Ureter (tissue), 1 donor: ENCODE results near the gene HIPK3. TPM values are rescaled to one million over a fixed set of nuclear protein-coding genes. Genes with fewer than 3 reads are reported as not detected.
"Not testable (repeated sequence)": the region's sequence is repeated elsewhere in the genome, so short reads cannot be mapped to it uniquely, and the experiment has no call there.

Source experiments
- DNase-seq: peaks from one replicate; pipeline ENCODE4 v3.0.0-alpha.2; 2020; ENCODE audit warnings: low spot score
- total RNA-seq: library from RNA; stranded (reverse); gene quantifications from one replicate; pipeline ENCODE4 v1.2.4, GENCODE V29; 2023
- donor health status: DM: yes; HTN: yes; CAD: no.

Gene HIPK3
- total RNA-seq = 160 TPM

- DNase-seq = peak; percentile 86
These were observed at the start of gene HIPK3 for GRCh38 chr11:33257160-33257896. HIPK3 (plus strand) TSS chr11:33257381.

GRCh38 chr11:33207408-33207985 is 49.7 kb upstream of the HIPK3 start:
- no peak for DNase-seq

DNA sequence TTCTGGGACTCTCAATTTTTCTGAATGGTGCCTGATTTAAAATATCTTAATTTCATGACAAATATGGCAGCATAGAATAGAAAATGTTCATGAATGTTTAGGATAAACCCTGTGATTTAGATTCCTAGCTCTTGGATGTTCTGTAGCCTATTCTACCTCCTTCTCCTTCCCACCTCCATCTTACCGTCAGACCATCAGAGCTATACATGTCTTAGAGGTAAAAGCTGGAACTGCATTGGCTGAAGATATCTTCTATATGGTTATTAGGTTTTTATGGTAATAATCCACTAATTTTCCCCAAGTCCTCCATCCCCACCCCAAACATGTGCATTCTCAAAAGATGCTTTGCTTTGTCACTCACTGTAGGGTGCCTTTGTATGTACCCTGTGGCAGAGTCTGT is 49.0 kb upstream of the HIPK3 start:
- DNase-seq = no peak

DNA sequence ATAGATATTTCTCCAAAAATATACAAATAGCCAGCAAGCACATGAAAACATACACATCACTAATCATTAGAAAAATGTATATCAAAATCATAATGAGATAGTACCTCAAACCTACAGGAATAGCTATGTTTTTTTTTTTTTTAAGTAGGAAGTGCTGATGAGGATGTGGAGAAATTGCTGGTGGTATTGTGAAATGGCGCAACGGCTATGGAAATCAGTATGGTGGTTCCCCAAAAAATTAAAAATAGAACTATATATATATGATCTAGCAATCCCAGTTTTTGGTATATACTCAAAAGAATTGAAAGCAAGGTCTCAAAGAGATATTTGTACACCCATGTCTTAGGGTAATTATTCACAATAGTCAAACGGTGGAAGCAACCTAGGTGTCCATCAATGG is 46.0 kb upstream of the HIPK3 start:
- no peak for DNase-seq

- DNase-seq = no peak
These were observed 45.6 kb upstream of the HIPK3 start for GRCh38 chr11:33211580-33211979.

GRCh38 chr11:33214187-33214586 is 43.0 kb upstream of the HIPK3 start:
- no peak for DNase-seq

GRCh38 chr11:33214767-33215166 is 42.4 kb upstream of the HIPK3 start:
- DNase-seq = no peak

DNA sequence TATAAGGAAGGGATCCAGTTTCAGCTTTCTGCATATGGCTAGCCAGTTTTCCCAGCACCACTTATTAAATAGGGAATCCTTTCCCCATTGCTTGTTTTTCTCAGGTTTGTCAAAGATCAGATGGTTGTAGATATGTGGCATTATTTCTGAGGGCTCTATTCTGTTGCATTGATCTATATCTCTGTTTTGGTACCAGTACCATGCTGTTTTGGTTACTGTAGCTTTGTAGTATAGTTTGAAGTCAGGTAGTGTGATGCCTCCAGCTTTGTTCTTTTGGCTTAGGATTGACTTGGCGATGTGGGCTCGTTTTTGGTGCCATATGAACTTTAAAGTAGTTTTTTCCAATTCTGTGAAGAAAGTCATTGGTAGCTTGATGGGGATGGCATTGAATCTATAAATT is 40.5 kb upstream of the HIPK3 start:
- not testable (repeated sequence) for DNase-seq

- DNase-seq = no peak
These were observed 35.0 kb upstream of the HIPK3 start for GRCh38 chr11:33222052-33222750.

- no peak for DNase-seq
These were observed 31.8 kb upstream of the HIPK3 start for GRCh38 chr11:33225371-33225770.

DNA sequence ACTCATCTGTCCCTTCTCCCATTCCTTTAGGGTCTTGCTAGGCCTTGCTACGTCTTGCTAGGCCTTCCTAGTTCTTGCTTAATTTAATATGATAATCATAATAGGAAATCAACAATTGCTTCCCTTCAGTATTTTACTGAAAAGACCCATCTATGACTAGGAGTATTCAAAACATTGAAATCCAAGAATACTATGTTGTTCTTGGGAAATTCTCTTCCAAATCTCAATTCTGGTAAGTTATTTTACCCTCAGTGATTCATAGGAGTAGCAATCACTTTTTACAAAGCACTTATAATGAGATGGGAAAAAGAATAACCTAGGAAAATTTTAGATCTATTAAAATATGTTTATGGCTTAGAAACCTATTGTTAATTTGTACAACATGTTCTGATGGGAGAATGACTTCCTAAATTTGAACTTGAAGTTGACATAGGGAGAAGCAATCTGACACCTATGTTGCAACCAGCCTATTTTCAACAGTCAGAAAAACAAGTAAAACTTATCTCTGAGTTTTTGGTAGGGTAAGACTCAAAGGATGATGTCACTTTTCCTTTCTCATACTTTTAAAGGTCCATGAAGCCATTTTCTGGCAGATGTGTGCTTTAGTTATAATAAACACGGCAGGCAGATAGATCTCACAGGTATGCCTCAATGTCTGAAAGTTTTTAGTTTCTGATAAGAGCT is 29.5 kb upstream of the HIPK3 start:
- DNase-seq = no peak

GRCh38 chr11:33234397-33235190 is 22.6 kb upstream of the HIPK3 start:
- no peak for DNase-seq

DNA sequence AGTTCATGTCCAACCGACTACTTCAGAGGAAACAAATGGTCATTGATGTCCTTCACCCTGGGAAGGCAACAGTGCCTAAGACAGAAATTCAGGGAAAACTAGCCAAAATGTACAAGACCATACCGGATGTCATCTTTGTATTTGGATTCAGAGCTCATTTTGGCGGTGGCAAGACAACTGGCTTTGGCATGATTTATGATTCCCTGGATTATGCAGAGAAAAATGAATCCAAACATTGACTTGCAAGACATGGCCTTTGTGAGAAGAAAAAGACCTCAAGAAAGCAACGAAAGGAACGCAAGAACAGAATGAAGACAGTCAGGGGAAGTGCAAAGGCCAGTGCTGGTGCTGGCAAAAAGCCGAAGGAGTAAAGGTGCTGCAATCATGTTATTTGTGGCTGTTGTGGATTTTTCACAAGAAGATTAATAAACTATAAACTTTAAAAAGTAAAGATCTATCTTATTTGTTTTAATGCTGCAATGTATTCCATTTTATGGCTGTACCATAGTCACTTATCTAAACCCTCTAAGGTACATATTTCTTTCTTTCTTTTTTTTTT is 20.1 kb upstream of the HIPK3 start:
- no peak for DNase-seq

DNA sequence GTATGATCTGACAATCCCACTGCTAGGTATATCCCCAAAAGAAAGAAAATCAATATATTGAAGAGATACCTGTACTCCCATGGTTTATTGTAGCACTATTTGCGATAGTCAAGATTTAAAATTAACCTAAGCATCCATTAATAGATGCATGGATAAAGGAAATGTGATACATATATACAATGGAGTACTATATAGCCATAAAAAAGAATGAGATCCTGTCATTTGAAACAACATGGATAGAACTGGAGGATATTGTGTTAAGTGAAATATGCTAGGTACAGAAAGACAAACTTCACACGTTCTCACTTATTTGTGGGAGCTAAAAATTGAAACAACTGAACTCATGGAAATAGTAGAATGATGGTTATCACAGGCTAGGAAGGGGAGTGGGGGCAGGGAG is 14.6 kb upstream of the HIPK3 start:
- DNase-seq = no peak

DNA sequence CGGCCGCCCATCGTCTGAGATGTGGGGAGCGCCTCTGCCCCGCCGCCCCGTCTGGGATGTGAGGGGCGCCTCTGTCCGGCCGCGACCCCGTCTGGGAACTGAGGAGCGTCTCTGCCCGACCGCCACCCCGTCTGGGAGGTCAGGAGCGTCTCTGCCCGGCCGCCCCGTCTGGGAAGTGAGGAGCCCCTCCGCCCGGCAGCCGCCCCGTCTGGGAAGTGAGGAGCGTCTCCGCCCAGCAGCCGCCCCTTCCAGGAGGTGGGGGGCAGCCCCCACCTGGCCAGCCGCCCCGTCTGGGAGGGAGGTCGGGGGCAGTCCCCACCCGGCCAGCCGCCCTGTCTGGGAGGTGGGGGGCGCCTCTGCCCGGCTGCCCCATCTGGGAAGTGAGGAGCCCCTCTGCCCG is 13.5 kb upstream of the HIPK3 start:
- DNase-seq = not testable (repeated sequence)

DNA sequence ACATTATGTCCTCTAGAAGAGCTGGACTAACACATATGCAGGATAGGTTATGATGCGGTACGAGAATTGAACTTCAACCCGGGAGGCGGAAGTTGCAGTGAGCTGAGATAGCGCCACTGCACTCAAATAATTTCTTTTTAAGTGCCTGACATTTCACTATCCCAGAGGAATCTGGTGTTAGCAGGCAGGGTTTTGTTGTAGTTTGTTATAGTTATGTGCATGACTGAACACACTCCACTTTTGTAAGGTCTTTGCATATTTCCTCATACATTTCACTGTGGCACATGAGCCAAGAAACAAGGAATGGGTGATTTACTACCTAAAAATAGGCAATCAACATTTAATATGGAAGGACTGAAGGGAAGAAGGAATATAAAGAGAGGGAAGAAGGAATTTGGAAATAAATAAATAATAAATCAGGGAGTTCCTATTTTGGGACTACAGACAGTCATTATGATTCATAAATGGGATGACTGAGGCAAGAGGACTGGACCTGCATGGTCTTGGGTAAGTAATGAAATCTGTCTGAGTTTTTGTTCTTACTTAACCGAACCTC is 8.7 kb upstream of the HIPK3 start:
- DNase-seq = no peak

DNA sequence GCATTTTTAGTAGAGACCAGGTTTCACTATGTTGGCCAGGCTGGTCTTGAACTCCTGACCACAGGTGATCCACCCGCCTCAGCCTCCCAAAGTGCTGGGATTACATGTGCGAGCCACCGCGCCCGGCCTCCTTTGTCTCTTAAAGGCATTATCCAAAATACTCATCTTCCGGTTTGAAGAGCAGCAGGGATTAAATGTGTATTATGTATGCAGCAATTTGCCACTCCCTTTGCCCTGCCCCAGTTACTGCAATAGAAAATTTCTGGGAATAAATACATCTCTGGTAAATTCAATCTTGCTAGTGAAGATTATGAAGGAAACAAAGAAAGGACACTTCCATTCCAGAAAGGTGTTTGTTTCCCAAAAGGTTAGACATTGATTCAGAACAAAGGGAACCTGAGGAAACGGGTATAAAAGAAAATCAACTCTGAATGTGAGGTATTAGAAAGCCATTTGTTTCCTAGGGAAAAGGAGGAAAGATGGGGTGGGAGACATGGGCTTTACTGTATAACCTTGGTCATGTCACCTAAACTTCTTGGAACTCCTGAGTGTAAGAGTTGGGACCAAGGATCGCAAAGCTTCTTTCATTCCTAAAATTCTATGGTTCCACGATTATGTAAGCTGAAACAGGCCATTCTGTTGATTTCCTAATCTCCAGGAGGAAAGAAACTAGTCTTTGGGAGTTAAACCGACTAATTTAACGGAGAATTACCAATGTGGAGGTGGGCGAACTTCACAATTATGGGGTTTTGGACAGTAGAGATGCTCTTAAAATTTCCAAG is 959 bp upstream of the HIPK3 start:
- DNase-seq = no peak

GRCh38 chr11:33256813-33257159 is 395 bp upstream of the HIPK3 start:
- DNase-seq = no peak

GRCh38 chr11:33257897-33258630 is 883 bp downstream of the HIPK3 start:
- peak; percentile 92 for DNase-seq
